RWPE2 (cell line): ENCODE results near the gene ZNF536.

Experiments used
- ATAC-seq: fragments of 200-7000 bp; cut with Tn5 transposase; 3 replicates; pipeline ENCODE4 v1.9.1; 2021; ENCODE audit warnings: low read depth
- DNase-seq: peaks from one replicate; pipeline ENCODE4 v3.0.0-alpha.2; 2020; ENCODE audit warnings: low spot score
- H3K27ac ChIP-seq: fragments of 450-650 bp; 2 replicates; pipeline ENCODE4 v1.5.1; 2017; ENCODE audit warnings: mild to moderate bottlenecking; ENCODE audit not compliant: poor library complexity, severe bottlenecking
- H3K27me3 ChIP-seq: fragments of 250-450 bp; sonication (Bioruptor Pico); 2 replicates; pipeline ENCODE4 v1.5.1; 2021; ENCODE audit warnings: mild to moderate bottlenecking, moderate library complexity; ENCODE audit not compliant: insufficient read depth, poor library complexity, severe bottlenecking
- H3K36me3 ChIP-seq: fragments of 250-450 bp; sonication (Bioruptor Pico); 2 replicates; pipeline ENCODE4 v1.5.1; 2020; ENCODE audit warnings: low read depth, mild to moderate bottlenecking, moderate library complexity
- H3K4me1 ChIP-seq: fragments of 250-450 bp; sonication (Bioruptor Pico); 2 replicates; pipeline ENCODE4 v1.5.1; 2021; ENCODE audit warnings: mild to moderate bottlenecking, moderate library complexity; ENCODE audit not compliant: insufficient read depth, poor library complexity, severe bottlenecking
- H3K4me3 ChIP-seq: fragments of 250-450 bp; sonication (Bioruptor Pico); 2 replicates; pipeline ENCODE4 v1.5.1; 2021; ENCODE audit warnings: mild to moderate bottlenecking, moderate library complexity; ENCODE audit not compliant: severe bottlenecking
- H3K9me3 ChIP-seq: fragments of 250-450 bp; sonication (Bioruptor Pico); 2 replicates; pipeline ENCODE4 v1.5.1; 2021; ENCODE audit warnings: mild to moderate bottlenecking, moderate library complexity; ENCODE audit not compliant: severe bottlenecking
- TF ChIP-seq, protein P1 (sequence below): fragments of 450-650 bp; IDR thresholded peaks from one replicate; pipeline ENCODE4 v1.5.1; 2017; ENCODE audit warnings: mild to moderate bottlenecking, moderate library complexity; ENCODE audit not compliant: poor library complexity, severe bottlenecking

Gene ZNF536

DNA sequence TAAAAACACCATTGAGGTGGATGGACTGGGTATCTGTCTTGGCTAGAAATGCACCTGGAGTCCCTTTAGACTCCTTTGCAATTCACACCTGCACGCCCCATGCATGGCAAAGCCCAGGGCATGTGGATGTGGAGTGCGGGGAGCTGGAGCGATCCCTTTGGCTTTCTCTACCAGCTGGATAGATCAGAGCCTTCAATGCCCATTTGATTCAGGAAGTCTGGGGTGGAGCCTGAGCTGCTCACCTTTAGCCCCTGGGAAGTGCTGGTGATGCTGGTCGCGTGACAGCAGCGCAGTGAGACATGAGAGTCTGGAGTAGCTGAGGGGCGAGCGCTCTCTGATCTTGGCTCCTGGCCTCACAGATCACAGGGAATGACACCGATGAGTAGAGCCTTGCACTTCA is 4.8 kb upstream of the ZNF536 start:
- TF ChIP-seq, protein P1, sequence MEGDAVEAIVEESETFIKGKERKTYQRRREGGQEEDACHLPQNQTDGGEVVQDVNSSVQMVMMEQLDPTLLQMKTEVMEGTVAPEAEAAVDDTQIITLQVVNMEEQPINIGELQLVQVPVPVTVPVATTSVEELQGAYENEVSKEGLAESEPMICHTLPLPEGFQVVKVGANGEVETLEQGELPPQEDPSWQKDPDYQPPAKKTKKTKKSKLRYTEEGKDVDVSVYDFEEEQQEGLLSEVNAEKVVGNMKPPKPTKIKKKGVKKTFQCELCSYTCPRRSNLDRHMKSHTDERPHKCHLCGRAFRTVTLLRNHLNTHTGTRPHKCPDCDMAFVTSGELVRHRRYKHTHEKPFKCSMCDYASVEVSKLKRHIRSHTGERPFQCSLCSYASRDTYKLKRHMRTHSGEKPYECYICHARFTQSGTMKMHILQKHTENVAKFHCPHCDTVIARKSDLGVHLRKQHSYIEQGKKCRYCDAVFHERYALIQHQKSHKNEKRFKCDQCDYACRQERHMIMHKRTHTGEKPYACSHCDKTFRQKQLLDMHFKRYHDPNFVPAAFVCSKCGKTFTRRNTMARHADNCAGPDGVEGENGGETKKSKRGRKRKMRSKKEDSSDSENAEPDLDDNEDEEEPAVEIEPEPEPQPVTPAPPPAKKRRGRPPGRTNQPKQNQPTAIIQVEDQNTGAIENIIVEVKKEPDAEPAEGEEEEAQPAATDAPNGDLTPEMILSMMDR: no peak
- H3K4me3 ChIP-seq: no peak overlapping the region
- H3K9me3 ChIP-seq: no peaks in the 10 kb centered on the region
- H3K36me3 ChIP-seq: no peaks in the 10 kb centered on the region
- no peak for ATAC-seq
- no peak overlapping the region for H3K27ac ChIP-seq
- peaks cover 28% of the 10 kb centered on the region for H3K27me3 ChIP-seq
- no peak for DNase-seq
- H3K4me1 ChIP-seq: no peaks in the 10 kb centered on the region

- H3K4me3 ChIP-seq: no peak overlapping the region
- TF ChIP-seq, protein P1: no peak
Observed at GRCh38 chr19:30369833-30370232, 2.4 kb upstream of the ZNF536 start.

DNA sequence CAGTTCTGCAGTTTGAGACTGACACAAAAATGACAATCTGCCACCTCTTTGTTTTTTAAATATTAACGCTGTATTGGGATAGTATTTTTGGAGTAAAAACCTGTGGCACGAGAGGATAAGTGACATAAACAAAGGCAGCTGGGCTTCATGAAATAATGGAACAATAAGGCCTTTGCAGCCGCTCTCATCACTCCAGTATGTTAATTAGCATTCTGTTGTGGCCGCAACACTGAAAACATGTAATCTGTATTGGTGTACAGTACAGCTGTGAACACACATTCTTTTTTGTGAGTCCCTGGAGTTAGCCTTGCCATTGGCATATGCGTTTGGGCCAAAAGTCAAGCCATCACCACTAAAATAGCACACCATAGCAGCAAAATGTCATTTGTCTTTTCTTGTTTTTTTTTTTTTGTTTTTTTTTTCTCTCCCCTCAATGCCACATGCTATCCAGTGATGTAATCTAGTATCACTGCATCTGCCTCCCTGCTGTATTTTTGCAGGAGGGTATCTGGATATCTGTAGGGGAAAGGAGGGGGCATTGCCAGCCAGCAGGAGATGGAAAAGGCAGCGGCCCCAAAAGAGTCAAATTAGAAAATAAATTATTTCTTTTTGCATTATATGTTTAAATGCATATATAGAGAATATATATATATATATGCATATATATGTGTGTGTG is 885 bp upstream of the ZNF536 start:
- no peak for ATAC-seq
- DNase-seq: no peak
- H3K4me3 ChIP-seq: no peak overlapping the region
- TF ChIP-seq, protein P1: no peak
- no peaks in the 10 kb centered on the region for H3K9me3 ChIP-seq
- no peak overlapping the region for H3K27ac ChIP-seq
- H3K27me3 ChIP-seq: peaks cover 59% of the 10 kb centered on the region
- no peaks in the 10 kb centered on the region for H3K4me1 ChIP-seq
- H3K36me3 ChIP-seq: no peaks in the 10 kb centered on the region

More at GRCh38 chr19:30369833-30370232, 2.4 kb upstream of the ZNF536 start:
- Histone ChIP-seq H3K36me3 (no peaks in the 10 kb centered on the region), H3K27ac (no peak overlapping the region), H3K27me3 (peaks cover 48% of the 10 kb centered on the region), H3K4me1 (no peaks in the 10 kb centered on the region), H3K9me3 (no peaks in the 10 kb centered on the region)
- DNase-seq (no peak), ATAC-seq (no peak)

GRCh38 chr19:30373593-30373992 is 1.4 kb downstream of the ZNF536 start:
- no peaks in the 10 kb centered on the region for H3K36me3 ChIP-seq
- DNase-seq (no peak), ATAC-seq (no peak)
- H3K27me3 ChIP-seq: peaks cover 59% of the 10 kb centered on the region
- no peak overlapping the region for H3K27ac ChIP-seq
- no peaks in the 10 kb centered on the region for H3K4me1 ChIP-seq
- H3K4me3 ChIP-seq: no peak overlapping the region
- TF ChIP-seq, protein P1: no peak
- no peaks in the 10 kb centered on the region for H3K9me3 ChIP-seq

DNA sequence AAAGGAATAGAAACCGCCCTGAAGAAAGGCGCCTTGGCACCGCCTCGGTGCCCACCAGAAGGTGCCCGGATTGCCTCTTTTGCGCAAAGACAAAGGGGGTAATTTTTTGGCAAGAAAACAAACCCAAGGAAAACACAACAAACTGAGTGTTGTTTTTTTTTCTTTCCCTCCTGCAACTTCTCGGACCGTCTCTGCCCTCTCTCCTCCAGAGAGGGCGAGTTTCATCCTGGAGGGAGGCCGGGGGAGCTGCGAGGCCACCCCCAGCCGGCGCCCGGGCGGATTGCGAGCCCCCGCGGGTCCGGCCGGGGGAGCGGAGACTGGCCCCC is 2.3 kb downstream of the ZNF536 start:
- Histone ChIP-seq H3K4me1 (no peaks in the 10 kb centered on the region), H3K27me3 (peaks cover 55% of the 10 kb centered on the region), H3K36me3 (no peaks in the 10 kb centered on the region), H3K4me3 (no peak overlapping the region), H3K27ac (no peak overlapping the region), H3K9me3 (no peaks in the 10 kb centered on the region)
- DNase-seq (no peak), ATAC-seq (no peak)
- TF ChIP-seq, protein P1: no peak
